Erythroblast (primary cell): ENCODE data around the gene TAX1BP3.

Experiments used
- GATA1 ChIP-seq: IDR thresholded peaks from 2 replicates; pipeline ENCODE4 v1.6.1; 2011; ENCODE audit warnings: low read depth, mild to moderate bottlenecking, control low read depth, low read length, moderate library complexity
- POLR2A ChIP-seq: IDR thresholded peaks from 2 replicates; pipeline ENCODE4 v1.6.1; 2011; ENCODE audit warnings: mild to moderate bottlenecking, low read length

DNA sequence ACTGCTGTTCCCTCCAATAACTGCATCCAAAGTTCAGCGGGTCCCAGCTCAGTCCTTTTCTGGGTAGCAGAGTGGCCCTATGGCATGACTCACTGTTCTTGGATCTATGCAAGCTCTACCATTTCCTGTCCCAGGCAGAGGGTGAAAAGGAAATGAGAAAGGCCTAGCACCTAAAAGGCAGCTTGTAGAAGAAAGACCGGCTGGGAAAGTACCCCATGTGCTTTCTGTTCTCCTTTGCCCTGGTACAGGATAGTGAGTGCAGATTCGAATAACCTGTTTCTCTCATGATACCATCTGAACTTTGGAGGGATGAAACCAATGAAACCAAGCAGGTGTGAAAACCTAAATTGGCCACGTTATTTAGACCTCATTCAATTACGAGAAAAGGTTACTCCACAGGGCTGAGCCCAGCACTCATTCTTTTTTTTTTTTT lies 42.6 kb upstream of the TAX1BP3 start:
- TF ChIP-seq POLR2A: no peak
- no peak for TF ChIP-seq GATA1
